Calu3 (cell line): Measurements from ENCODE around the gene CACNA1F. TPM values are rescaled to one million over a fixed set of nuclear protein-coding genes. Genes with fewer than 3 reads are reported as not detected.

Experiments used
- BruUV-seq: library from RNA; stranded (reverse); fragments of 400-500 nt; replicated peaks from 2 replicates; lab custom pipeline; 2021; lab: Mats Ljungman, UMichigan
- CTCF ChIA-PET: fragments of 300-600 bp; sonication (Branson Sonifier 250); formaldehyde crosslinking; loops from one replicate; lab custom pipeline; 2022; ENCODE audit warnings: antibody characterized with exemption; lab: Charles Lee
- DNase-seq: peaks from one replicate; pipeline ENCODE4 v3.0.0; 2022
- H3K27ac Mint-ChIP-seq: one replicate; pipeline ENCODE4 v1.8.0; 2022; ENCODE audit warnings: mixed read lengths; ENCODE audit not compliant: unreplicated experiment
- H3K27me3 Mint-ChIP-seq: one replicate; pipeline ENCODE4 v1.8.0; 2022; ENCODE audit warnings: mixed read lengths; ENCODE audit not compliant: unreplicated experiment
- H3K36me3 Mint-ChIP-seq: one replicate; pipeline ENCODE4 v1.8.0; 2022; ENCODE audit warnings: mild to moderate bottlenecking, moderate library complexity, mixed read lengths; ENCODE audit not compliant: insufficient read depth, unreplicated experiment
- H3K4me1 Mint-ChIP-seq: one replicate; pipeline ENCODE4 v1.8.0; 2022; ENCODE audit warnings: mild to moderate bottlenecking, low read depth, mixed read lengths; ENCODE audit not compliant: unreplicated experiment
- H3K4me3 Mint-ChIP-seq: one replicate; pipeline ENCODE4 v1.8.0; 2022; ENCODE audit warnings: mild to moderate bottlenecking, low read depth, moderate library complexity, mixed read lengths; ENCODE audit not compliant: unreplicated experiment
- H3K9me3 Mint-ChIP-seq: one replicate; pipeline ENCODE4 v1.8.0; 2022; ENCODE audit warnings: low read depth, mixed read lengths; ENCODE audit not compliant: unreplicated experiment
- CTCF ChIP-seq: fragments of 200-600 bp; IDR thresholded peaks from one replicate; pipeline ENCODE4 v1.8.0; 2022; ENCODE audit warnings: antibody characterized with exemption; ENCODE audit not compliant: unreplicated experiment
- intact Hi-C: fragments of 100-400 bp; cut with micrococcal nuclease; formaldehyde crosslinking; loops from one replicate; pipeline ENCODE4 v1.10.0; 2022; ENCODE audit not compliant: unreplicated experiment
- total RNA-seq: library from RNA; stranded (reverse); gene quantifications from 2 replicates; pipeline ENCODE4 v1.2.3, GENCODE V29; 2022

Gene CACNA1F
- total RNA-seq, 1 experiment from 2014 or later, result not detected

DNA sequence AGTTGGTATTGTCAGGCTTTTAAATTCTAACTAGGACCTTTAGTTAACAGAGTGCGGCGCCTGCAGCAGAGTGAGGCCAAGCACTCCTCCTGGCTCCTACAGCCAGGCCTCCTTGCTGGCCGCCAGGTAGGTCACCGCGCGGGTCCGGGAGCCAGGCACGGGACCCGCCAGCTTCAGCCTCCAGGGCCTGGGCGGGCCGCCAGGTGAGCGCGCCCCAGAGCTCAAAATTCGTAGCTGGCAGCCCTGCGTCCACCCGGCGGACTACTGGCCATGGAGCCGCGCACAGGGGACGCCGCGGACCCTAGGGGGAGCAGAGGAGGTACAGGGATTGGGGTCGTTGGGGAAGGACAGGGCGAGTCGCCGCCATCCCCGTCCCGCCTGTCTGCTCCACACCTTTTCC is 70.5 kb downstream of the CACNA1F start, which contains the start of gene MAGIX:
TSS of gene MAGIX (plus strand) at position 139 of the 400 bp plus-strand sequence. CDS start at position 271, 132 bp downstream.
- no peaks in the 10 kb centered on the region for H3K27me3 Mint-ChIP-seq
- intact Hi-C loops, result no loop called here
- H3K36me3 Mint-ChIP-seq, result peaks cover 42% of the 10 kb centered on the region
- peaks cover 31% of the 10 kb centered on the region for H3K4me1 Mint-ChIP-seq
- no peak for TF ChIP-seq CTCF
- H3K9me3 Mint-ChIP-seq, result no peaks in the 10 kb centered on the region
- CTCF ChIA-PET, result no interaction called here
- H3K27ac Mint-ChIP-seq, result peak within 1 kb of the TSS; percentile 17
- H3K4me3 Mint-ChIP-seq, result peak within 1 kb of the TSS; percentile 94
- no TSS peak for BruUV-seq
- DNase-seq, result peak; percentile 62

- intact Hi-C loops, result no loop called here
- H3K27me3 Mint-ChIP-seq, result no peaks in the 10 kb centered on the region
- DNase-seq, result no peak
- peaks cover 22% of the 10 kb centered on the region for H3K4me1 Mint-ChIP-seq
- H3K36me3 Mint-ChIP-seq, result peaks cover 33% of the 10 kb centered on the region
- no peak overlapping the region for H3K27ac Mint-ChIP-seq
- BruUV-seq, result no TSS peak
- no peak for TF ChIP-seq CTCF
- CTCF ChIA-PET, result interaction anchor here (0.6 kb wide), 1 partner anchor 61 kb away, joined by 3 read pairs; no protein-coding TSS in a partner anchor
- H3K9me3 Mint-ChIP-seq, result no peaks in the 10 kb centered on the region
- H3K4me3 Mint-ChIP-seq, result no peak overlapping the region
Observed at GRCh38 chrX:49161632-49162031, 71.5 kb downstream of the CACNA1F start.

DNA sequence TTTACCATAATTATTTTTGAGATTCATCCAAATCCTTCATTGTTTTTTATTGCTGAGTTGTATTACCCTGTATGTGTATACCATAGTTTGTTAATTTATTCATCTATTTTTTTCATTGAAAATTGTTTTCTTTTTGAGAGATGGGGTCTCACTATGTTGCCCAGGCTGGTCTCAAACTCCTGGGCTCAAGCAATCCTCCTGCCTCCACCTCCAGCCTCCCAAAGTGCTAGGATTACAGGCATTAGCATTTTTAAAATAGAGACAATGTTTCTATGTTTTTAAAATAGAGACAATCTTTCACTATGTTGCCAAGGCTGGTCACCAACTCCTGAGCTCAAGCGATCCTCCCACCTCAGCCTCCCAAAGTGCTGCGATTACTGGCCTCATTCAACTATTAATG is 72.2 kb downstream of the CACNA1F start:
- no peak for DNase-seq
- intact Hi-C loops, result no loop called here
- H3K36me3 Mint-ChIP-seq, result peaks cover 33% of the 10 kb centered on the region
- no TSS peak for BruUV-seq
- no peaks in the 10 kb centered on the region for H3K9me3 Mint-ChIP-seq
- TF ChIP-seq CTCF, result no peak
- H3K4me1 Mint-ChIP-seq, result peaks cover 26% of the 10 kb centered on the region
- H3K4me3 Mint-ChIP-seq, result no peak overlapping the region
- H3K27ac Mint-ChIP-seq, result no peak overlapping the region
- CTCF ChIA-PET, result interaction anchor here (0.6 kb wide), 1 partner anchor 61 kb away, joined by 3 read pairs; no protein-coding TSS in a partner anchor
- H3K27me3 Mint-ChIP-seq, result no peaks in the 10 kb centered on the region

DNA sequence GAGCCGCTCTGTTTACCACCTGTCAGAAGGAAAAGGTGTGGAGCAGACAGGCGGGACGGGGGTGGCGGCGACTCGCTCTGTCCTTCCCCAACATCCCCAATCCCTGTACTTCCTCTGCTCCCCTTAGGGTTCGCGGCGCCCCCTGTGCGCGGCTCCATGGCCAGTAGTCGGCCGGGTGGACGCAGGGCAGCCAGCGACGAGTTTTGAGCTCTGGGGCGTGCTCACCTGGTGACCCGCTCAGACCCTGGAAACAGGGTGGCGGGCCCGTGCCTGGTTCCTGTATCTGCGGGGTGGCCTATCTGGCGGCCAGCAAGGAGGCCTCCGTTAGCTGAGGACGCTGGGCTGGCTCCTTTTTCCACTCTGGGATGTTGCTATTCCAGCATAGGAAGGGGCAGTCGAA is 75.9 kb downstream of the CACNA1F start:
- peaks cover 27% of the 10 kb centered on the region for H3K4me1 Mint-ChIP-seq
- H3K9me3 Mint-ChIP-seq, result no peaks in the 10 kb centered on the region
- H3K27me3 Mint-ChIP-seq, result no peaks in the 10 kb centered on the region
- CTCF ChIA-PET, result no interaction called here
- TF ChIP-seq CTCF, result no peak
- no peak overlapping the region for H3K27ac Mint-ChIP-seq
- no peak overlapping the region for H3K4me3 Mint-ChIP-seq
- H3K36me3 Mint-ChIP-seq, result peaks cover 12% of the 10 kb centered on the region
- no TSS peak for BruUV-seq
- no peak for DNase-seq
- intact Hi-C loops, result no loop called here
